A549 treated with Mapracorat at 1 μM for 4 hours (cell line): ENCODE data around the gene PPP4R2. TPM values are rescaled to one million over a fixed set of nuclear protein-coding genes. Genes with fewer than 3 reads are reported as not detected.

Experiments used
- total RNA-seq: library from RNA; stranded (reverse); fragments of 200-300 nt; extraction: Qiagen RNA extraction; gene quantifications from 5 replicates; pipeline ENCODE4 v1.2.3, GENCODE V29; 2022

The PPP4R2 gene, protein sequence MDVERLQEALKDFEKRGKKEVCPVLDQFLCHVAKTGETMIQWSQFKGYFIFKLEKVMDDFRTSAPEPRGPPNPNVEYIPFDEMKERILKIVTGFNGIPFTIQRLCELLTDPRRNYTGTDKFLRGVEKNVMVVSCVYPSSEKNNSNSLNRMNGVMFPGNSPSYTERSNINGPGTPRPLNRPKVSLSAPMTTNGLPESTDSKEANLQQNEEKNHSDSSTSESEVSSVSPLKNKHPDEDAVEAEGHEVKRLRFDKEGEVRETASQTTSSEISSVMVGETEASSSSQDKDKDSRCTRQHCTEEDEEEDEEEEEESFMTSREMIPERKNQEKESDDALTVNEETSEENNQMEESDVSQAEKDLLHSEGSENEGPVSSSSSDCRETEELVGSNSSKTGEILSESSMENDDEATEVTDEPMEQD
- 26.8 to 47.0 TPM (median 39.9 TPM) in 5 replicates for total RNA-seq

DNA sequence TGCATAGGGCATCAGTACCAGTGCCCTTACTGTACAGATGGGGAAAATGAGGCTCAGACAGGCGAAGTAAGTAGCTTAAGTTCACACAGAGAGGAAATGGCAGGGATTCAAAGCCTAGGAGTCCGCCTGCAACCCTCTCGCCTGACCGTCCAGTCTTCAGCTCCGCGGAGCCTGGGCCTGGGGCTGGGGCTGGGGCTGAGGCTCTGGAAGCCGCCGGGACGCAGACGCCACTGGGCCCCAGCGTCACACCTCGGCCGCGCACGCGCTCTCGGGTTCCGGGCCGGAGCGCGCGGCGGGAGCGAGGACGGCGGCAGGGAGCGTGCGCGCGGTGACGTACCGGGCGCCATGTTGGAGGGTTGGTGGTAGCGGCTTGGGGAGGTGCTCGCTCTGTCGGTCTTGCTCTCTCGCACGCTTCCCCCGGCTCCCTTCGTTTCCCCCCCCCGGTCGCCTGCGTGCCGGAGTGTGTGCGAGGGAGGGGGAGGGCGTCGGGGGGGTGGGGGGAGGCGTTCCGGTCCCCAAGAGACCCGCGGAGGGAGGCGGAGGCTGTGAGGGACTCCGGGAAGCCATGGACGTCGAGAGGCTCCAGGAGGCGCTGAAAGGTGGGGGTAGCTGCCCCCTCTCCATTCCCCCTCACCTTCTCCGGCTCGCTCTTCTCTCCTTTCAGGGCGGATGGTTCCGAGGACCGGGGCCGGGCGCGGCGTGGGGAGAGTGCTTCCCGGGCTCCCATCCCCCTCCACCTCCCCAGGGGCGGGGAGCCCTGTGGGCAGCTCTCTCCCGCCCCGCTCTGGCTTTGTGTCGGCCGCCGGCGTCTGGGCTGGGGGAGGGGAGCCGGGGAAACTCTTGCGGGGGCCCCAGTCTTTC lies at the start of gene PPP4R2:
Gene PPP4R2, plus strand, starts transcription at position 339 of the 861 bp plus-strand sequence. Its CDS starts 227 bp downstream, at position 566.

DNA sequence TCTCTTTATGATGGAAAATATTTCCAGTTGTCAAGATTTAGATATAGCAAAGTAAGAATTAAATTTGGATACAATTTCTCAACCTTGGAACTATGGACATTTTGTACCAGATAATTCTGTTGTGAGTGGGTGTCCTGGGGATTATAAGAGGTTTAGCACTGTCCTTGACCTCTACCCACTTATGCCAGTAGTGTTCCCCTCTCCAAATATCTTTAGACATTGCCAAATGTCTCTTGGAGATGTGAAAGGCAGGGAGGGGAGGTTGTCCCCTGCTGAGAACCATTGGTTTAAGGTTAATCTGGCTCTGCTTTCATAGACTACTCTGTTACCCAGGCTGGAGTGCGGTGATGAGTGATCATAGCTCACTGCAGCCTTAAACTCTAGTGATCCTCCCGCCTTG lies 64.8 kb downstream of the PPP4R2 start, which contains the start of gene EBLN2:
Gene EBLN2, plus strand, starts transcription at position 244 of the 400 bp plus-strand sequence. CDS start 423 bp downstream, outside the sequence.

Other genes starting within 250 kb of the PPP4R2 start
- 16.2 to 18.2 TPM (median 16.8 TPM) in 5 replicates for gene SHQ1, start 148.4 kb upstream of the PPP4R2 start, total RNA-seq
- gene GXYLT2, start 108.8 kb upstream of the PPP4R2 start, total RNA-seq, result 1.1 to 1.4 TPM (median 1.4 TPM) in 5 replicates
- 0.32 to 0.65 TPM (median 0.49 TPM) in 4 of 5 replicates, not detected in the other for gene EBLN2, start 64.8 kb downstream of the PPP4R2 start, total RNA-seq